ENCODE data around the gene EVI2A.

DNA sequence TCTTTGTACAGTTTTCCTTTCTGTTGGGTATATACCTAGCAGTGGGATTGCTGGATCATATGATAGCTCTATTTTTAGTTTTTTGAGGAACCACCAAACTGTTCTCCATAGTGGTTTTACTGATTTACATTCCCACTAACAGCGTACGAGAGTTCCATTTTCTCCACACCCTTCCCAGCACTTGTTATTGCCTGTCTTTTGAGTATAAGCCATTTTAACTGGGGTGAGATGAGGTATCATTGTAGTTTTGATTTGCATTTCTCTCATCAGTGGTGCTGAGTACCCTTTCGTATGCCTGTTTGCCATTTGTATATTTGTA, 6.7 kb downstream of the EVI2A start:
- TF ChIP-seq, protein P1, sequence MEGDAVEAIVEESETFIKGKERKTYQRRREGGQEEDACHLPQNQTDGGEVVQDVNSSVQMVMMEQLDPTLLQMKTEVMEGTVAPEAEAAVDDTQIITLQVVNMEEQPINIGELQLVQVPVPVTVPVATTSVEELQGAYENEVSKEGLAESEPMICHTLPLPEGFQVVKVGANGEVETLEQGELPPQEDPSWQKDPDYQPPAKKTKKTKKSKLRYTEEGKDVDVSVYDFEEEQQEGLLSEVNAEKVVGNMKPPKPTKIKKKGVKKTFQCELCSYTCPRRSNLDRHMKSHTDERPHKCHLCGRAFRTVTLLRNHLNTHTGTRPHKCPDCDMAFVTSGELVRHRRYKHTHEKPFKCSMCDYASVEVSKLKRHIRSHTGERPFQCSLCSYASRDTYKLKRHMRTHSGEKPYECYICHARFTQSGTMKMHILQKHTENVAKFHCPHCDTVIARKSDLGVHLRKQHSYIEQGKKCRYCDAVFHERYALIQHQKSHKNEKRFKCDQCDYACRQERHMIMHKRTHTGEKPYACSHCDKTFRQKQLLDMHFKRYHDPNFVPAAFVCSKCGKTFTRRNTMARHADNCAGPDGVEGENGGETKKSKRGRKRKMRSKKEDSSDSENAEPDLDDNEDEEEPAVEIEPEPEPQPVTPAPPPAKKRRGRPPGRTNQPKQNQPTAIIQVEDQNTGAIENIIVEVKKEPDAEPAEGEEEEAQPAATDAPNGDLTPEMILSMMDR (tag by site-specific recombination; IDR thresholded peaks at IDR 0.05), result no peak
- TF ChIP-seq ZNF10 (tag by site-specific recombination; IDR thresholded peaks at IDR 0.05), result no peak

Measured in HEK293 (cell line).